ENCODE measurements around the gene PTPN14.

The PTPN14 gene

DNA sequence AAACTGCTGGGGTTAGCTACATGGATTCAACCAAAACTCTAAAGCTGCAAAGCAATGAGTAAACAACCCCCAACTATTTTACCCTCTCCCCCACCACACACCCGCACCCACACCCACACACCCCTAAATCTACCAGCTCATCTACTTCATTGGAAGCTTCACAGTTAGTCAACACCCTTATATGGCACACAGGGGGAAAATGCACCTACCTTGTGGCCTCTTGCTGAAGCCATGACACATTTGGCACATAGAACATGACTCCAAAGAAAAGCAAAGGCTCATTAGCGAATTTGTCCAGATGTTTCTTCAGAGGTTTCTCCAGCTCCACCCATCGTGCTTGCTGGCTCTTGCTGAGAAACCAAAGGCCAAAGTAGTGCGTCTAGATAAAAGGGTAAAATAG is 99.8 kb downstream of the PTPN14 start:
- no peak for DNase-seq

DNA sequence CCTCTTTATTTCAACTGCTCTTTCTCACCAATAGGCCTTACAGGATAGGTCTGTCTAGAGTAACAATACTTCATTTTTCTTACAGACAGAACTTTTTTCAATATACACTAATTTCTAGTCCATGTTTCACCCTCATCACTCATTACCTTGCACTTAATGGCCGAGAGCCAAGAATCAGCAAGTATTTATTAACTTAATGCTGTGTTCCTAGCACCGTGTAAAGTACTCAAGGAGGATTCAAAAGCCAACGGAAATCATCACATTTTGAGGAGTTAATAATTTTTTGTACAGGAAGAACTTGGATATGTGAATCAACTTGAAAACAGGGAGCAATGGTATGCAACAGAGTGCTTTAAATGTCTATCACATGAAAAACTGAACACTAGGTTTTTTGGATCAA is 102.0 kb downstream of the PTPN14 start:
- DNase-seq: no peak

DNA sequence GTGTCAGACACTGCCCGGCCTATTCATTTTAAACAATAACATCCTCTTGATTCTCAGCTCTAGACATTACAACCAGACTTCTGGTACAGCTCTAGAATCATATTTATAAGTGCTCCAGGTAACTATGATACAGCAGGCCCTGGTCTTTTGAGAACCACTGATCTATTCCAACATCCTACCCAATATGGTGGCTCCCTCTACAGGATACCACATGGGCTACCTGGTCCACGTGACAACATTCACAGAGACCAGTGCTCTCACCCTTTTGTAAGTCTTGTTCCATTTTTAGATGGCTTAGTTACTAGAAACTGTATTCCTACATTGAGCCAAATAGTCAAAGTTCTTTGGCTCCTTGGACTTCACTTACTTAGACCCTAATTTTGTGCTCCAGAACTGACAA is 102.9 kb downstream of the PTPN14 start:
- no peak for DNase-seq

DNA sequence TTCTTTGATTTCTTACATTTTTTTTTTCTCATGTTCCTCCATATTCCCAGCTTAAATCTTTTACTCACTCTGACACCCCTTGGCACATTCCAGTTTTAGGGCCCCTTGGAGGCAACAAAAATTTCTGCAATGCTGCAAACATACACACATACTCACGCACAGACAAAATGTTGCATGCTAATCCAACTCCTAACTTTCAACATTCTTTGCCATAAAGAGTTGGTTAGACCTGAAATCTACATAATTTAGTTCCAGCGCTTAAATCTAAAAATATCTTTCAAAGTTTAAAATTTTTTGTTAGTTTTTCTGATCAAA is 103.9 kb downstream of the PTPN14 start:
- DNase-seq: no peak

DNA sequence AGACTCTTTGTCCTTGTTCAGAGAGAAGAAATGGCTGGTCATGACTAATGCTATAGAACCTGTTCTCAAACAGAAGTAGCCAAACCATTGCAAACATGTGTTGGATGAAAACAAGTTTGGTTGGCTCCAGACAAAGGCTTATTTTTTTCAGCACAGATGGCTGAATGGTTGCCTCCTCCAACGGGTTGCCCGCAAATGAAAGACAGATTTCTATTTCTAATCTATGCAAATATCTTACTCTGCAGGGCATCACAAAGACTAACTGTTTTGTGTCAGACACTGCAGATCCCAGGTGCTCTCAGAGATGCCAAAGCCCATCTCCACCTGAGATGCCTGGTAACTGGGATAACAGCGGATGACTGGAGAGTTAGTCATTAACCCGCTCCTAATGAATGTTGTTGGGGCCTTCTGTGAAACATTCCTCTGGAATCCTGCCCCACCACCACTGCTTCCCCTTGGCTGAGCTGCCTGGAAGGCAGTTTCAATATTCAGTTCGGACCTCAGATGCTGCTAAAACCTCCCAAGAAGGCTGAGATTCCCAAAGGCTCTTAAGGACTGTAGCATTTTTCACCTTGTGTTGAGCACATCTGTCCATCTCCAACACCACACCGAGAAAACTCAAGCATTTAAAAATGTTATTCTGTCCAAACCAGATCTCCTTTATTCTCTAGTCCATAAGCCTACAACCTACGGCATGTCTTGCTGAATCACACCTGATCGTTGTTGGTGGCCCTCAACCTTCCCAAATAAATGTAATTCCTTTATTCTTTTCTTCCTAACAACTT is 104.4 kb downstream of the PTPN14 start:
- no peak for DNase-seq

DNA sequence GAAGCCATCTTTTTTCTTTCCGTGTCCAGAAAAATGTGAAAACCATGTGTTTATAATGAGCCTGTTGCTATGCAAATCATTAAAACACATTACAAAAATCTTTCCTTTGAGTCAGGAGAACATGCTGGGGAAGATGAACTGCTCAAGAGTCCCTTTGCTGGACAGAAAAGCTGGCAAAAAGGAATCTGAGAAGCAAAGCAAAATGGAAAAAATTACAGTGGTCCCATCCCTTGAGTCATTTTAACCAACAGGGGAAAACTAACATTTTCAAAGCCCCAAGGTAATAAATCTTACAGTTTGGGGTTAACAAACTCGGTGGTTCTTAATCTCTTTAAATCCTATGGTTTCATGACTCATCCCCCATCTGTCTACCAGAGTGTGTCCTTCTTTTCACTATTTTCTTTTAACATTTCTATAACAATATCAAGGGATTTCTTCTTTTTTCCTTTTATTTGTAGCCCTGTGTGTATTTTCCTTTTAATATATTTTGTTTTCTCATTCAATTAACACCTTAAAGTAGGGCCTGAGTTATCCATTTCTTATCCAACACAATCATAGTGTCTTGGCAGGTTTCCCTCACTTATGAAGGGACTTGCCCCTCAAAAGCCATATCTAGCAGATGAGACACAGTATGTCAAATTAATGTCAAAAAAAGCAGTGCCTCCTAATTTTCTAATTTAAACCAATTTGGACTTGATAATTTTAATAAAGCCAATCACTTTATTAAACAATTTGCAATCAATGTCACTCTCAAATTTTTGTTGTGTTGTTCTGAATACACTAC is 105.4 kb downstream of the PTPN14 start:
- no peak for DNase-seq

DNA sequence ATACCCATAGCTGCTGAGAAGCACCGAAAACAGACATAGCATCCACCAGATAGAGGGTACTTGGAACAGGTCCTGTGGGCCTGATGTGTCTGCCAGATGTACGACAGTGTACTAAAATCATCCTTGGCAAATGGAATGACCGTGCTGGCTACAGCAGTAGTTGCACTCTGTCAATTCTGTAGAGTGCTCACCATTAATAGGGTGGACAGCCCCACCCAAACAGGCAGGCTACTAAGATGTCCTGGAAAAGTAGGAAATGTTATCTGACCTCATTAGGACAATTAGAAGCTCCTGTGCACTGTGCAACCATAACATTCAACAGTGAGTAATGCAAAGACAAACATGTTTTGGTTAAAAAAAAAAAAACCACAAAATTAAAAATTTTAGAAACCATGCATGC is 106.2 kb downstream of the PTPN14 start:
- no peak for DNase-seq

DNA sequence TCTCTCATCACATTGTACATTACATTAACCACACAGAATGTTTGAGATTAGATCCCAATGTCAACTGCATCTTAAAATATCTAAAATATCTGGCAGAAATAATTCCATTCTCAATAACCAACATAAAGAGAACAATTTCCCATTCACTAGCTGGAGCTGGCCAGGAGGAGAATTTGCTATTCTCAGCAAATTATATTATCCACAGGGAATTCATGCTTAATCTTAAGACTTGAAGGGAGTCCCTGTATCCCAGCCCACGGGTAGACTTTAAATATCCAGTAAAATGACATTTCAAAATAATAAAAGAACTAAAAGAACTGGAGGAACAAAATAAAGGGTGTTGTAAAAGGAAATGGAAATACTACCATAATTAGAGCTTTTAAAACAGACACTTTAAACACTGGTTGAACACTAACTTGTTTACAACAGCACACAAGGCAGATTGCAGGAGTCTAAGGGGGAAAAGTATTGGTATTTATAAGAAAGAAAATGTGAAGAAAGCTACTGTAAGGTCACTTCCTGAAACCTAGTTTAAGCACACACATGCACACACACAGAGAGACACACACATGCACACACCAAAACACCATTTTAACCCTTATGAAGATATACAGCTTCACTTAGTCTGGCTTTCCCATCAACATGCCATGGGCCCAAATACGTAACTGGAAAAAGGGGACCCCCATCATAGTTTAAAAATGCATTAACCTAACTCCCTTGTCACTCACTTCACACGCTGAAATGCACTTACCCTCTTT is 107.0 kb downstream of the PTPN14 start:
- no peak for DNase-seq

DNA sequence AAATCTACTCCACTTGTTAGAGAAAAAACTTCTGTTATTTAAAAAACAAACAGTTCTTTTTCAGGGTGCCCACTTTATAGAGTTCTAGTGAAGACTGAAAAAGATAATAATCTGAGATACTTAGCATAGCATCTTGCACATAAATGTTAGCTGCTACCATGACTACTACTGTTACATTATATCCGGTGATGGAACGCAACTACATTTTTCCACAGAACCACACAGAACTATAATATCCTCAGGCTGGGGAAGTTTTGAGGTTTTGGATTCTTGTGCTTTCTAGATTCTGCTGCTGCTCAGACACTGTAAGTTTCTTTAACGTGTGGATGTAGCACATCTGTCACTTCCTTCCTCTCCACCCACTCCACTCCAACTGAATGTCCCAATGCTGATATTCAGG is 110.3 kb downstream of the PTPN14 start:
- DNase-seq: no peak

DNA sequence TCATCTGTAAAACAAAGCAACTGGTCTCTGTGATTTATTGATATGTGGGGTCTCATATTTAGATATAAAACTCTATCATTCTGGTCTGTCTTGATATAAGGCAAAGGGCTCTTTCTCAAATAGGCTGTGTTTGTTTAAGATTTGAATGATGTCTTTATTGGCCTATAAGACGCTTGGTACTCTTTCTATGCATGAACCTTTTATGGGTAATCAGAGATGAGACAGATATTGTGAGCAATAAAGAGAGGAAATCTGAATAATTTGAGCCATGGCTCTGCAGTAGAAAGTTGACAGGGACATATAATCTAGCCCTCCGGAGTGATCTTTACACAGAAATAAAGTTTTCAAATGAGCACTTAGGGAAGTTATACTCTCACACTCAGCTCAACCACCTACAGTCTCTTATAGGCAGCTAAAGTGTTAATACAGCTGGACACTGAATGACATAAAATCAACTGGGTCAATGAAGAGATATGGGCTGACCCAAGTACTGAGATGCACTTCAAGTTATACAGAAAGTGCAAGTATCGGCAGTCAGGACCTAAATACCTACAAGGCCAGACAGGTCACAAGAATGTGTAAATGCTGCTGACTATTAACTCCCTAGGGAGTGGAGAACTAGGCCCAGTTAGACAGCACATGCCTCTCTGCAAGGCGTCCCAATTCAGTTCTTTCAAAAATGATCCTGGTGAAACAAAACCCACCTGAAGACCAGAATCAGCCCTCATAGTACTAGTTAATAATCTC is 111.0 kb downstream of the PTPN14 start:
- DNase-seq: no peak

DNA sequence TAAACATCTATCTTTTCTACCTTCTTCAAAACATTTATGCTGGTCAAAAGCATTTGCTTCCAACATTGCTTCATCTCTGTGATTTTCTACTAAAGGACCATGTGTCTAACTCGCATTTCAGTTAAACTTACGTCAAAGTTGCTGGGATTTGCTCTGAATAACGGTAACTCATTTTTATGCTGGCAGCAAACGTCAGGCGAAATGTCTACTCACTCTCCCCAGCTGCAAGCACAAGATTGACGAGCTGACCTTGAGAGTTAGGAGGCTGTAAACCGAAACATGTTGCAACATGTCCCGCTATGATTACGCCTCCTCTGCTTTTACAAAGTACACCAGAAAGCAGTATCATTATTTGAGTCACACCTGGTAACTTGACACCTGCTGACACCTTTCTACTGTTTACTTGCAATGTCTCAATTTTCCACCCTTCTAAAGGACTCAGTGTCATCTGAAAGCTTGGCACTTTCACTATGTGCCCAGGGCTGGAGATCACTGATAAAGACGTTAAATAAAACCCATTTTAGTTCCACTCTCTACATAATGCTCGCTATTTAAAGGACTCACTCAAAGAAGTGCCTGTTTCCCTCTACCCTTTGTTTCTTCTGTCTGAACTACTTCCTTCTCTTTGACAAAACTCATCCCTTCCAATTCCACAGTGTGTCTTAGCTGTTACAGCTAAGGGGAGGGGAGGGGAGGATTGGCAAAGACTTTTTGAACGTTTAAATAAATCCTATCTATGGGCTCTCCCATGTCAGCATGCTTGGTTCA is 111.9 kb downstream of the PTPN14 start:
- no peak for DNase-seq

DNA sequence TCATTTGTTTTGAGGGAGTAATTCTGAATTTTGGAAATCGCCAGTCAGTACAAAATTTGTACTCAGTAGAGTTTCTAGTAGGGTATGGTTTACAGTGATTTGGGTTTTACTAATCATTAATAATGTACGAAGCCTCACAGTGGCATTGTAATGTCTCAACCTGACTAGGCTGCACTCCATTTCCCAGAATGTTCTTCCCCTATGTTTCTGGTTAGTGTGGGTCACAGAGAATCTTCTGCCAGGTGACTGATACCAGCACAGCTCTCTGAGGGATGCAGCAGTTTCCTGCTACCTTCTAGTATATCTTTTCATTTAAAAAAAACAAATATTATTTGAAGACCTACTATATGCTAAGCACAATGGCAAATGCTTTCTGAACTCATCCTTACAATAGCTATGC is 112.9 kb downstream of the PTPN14 start:
- DNase-seq: no peak

DNA sequence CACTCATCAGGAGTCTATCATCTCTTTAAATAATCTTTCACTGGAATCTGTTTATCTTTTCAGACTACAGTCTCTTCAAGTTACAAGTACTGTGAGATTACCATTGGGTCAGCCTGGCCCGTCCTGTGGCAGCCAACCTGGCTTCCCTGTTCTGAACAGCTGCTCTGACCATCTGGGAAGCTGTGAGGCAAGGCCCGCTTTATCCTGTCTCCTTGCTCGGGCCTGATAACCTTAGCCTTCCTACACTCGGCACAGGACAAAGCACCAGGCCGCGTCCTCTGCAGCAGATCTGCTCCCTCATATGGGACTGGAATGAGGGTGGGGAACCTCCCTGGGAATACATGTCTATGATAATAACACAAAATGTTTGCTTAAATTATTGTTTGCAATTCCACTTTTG is 113.3 kb downstream of the PTPN14 start:
- DNase-seq: no peak

DNA sequence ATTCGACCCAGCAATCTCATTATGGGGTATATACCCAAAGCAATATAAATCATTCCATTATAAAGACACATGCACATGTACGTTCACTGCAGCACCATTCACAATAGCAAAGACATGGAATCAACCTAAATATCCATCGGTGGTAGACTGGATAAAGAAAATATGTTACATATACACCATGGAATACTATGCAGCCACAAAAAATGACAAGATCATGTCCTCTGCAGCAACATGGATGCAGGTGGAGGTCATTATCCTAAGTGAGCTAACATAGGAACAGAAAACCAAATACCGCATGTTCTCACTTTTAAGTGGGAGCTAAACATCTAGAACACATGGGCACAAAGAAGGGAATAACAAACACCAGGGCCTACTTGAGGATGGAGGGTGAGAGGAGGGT is 115.5 kb downstream of the PTPN14 start:
- no peak for DNase-seq

DNA sequence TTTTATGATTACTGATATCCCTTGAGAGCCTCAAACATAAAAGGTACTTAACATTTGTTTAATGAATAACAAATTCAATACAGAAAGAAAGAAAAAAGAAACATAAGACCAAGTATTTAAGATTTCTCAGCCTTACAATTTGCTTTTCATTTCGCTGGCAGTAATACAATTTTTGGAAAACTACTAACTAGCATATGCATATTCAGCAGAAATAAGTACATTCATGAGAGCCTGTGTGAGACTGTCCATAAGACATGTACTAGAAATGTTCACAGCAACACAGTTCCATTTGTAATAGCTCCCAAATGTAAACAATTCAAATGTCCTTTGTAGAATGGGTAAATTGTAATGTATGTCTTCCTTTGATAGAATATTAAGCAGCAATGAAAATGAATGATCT is 119.2 kb downstream of the PTPN14 start:
- DNase-seq: no peak

DNA sequence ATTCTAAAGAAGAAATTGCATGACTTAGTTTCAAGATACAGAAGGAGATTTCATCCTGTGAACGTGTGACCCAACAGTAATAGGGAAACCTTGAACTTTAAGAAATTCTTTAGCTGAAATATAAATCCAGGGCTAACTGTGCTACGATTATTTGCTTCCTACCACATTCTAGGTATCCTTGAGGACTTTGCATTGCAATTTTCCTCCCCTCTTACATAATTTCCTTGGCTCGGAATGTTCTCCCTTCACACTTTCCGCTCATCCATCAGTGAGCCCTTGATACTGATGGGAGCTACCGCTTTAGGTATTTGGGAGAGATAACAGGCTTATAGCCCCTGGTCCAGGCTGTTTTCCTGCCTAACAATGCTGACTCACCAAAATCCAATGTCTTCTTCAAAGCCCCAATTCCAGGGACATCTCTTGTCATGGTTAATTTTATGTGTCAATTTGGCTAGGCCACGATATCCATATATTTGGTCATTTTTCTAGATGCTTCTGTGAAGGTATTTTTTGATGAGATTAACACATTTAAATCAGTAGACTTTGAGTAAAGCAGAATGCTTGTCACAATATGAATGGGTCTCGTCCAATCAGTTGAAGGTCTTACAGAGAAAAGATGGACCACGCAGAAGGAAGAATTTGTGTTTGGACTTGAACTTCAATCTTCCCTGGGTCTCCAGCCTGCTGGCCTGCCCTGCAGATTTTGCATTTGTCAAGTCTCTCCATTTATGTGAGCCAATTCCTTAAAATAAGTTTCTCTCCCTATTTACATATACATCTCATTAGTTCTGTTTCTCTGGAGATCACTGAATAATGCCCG is 121.2 kb downstream of the PTPN14 start:
- no peak for DNase-seq

DNA sequence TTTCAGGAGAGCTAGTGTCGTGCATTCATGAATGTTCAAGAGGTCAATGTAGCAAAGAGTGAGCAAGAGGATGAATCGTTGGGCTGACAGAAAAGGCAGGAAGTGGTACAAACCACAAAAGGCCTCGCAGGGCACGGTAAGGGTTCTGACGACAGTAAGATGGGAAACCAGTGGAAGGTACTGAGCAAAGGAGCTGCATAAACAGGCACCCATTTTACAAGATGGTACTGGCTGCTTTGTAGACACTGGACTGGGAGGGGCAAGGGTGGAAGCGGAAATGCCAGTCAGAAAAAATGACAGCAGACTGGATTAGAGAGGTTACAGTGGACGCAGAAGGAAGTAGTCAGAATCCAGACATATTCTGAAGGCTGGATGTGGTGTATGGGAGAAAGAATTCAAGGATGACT is 123.5 kb downstream of the PTPN14 start:
- peak; percentile 77 for DNase-seq

DNA sequence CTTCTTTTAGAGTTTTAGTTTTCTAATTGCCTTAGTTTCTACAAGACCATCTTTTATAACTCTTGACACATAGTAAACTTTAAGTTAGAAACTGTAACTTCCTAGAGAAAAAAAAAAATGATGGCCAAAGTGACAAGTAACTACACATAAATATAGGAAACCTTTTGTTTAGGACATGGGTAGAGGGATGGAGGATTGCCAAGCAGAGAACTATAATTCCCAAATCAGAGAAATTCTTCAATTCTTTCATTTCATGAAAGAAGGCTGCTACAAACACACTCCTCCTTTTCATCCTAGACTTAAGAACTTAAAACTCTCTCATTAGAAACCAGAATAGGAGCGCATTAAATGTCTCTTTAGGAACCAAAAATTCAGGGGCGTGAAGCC is 125.0 kb downstream of the PTPN14 start:
- no peak for DNase-seq

DNA sequence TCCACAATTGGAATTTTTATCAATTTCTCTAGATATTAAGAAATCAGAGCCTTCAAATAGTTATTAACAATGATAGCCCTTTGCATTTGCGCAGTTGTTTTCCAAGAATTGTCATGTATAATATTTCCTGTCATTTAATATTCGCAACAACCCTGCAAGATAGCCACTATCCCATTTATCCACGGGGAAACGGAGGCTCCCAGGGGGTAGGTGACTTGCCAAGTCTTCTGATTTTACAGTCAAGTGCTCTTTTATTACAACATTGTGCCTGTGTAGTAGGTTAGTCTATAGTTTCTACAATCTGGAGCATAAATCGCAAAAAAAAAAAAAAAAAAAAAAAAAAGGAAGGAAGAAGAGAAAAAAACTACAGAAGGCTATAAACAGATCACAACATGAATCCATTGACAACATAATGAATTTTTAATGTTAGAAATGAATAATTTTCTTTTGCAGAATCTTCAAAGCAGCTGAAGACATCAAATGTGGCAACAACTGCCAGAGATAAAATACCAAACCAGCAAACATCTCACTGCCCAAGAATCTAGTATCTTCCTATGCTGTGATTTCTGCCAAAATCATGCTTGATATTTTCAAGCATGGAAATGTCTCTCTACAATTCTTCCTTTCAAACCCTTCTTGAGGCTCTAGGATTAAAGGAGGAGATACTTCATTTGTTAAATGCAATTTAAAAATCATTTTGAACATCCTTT is 125.5 kb downstream of the PTPN14 start:
- DNase-seq: no peak

DNA sequence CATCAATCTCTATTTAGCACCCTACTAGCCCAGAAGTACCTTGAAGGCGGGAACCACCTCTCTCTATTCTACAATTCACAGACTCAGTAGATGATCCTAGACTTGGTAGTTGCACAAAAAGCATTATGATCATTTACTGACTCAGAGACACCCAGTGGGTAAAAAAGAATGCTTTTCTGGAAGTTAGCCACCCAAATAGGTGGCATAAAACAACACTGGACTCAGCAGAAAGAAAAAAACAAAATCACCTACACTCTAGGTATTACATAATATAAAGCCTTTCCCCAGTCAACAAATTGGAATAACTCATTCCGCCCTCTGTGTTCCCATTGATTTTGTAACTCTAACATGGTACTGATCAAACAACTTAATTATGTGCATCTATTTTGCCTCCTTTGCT is 126.3 kb downstream of the PTPN14 start:
- no peak for DNase-seq

DNA sequence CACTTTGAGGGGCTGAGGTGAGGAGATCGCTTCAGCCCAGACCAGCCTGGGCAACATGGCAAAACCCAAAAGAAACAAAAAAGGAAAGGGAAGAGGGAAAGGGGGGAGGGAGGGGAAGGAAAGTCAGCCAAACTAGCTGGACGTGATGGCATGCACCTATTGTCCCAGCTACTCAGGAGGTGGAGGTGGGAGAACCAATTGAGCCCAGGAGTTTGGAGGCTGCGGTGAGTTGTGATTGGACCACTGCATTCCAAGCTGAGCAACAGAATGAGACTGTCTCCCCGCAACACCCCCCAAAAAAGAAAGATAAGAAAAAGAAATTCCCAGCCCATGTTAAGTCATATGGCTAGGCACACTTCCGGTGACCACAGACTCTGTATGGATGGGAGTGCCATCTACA is 128.4 kb downstream of the PTPN14 start:
- no peak for DNase-seq

Measured in central memory CD4-positive, alpha-beta T cell (primary cell).